B cell (primary cell): Measurements from ENCODE around the gene MYRIP. TPM values are rescaled to one million over a fixed set of nuclear protein-coding genes. Genes with fewer than 3 reads are reported as not detected.

Experiments used
- ATAC-seq: fragments of 200-7000 bp; cut with Tn5 transposase; one replicate; pipeline ENCODE4 v1.10.0; 2021; ENCODE audit warnings: low read depth, mild to moderate bottlenecking, moderate number of reproducible peaks, moderate library complexity
- CTCF ChIA-PET: fragments of 350-600 bp; sonication (Branson Sonifier 250); formaldehyde crosslinking; loops from one replicate; lab custom pipeline; 2021; ENCODE audit warnings: antibody characterized with exemption, inconsistent platforms; lab: Charles Lee
- POLR2A ChIA-PET: fragments of 350-600 bp; sonication (Branson Sonifier 250); formaldehyde crosslinking; loops from one replicate; lab custom pipeline; 2021; ENCODE audit warnings: antibody characterized with exemption; lab: Charles Lee
- DNase-seq: peaks from one replicate; pipeline ENCODE4 v3.0.0; 2013
- H2AFZ ChIP-seq: 2 replicates; pipeline ENCODE4 v1.6.1; 2012; ENCODE audit warnings: mild to moderate bottlenecking, low read depth, low read length; ENCODE audit not compliant: insufficient read depth, poor library complexity, severe bottlenecking
- H3K27ac ChIP-seq, 2 donors: 1 replicate in 1 of 2; 2 replicates in 1 of 2; pipeline ENCODE4 v1.5.1; 2012 to 2013; ENCODE audit warnings: low read length in 2 of 2, mild to moderate bottlenecking in 2 of 2, moderate library complexity in 1 of 2
- H3K27me3 ChIP-seq, 4 experiments: fragments of 200-600 bp in 1 of 4; sonication (generic) in 1 of 4; replicated peaks in 1 of 4; 1 replicate in 2 of 4; 2 replicates in 2 of 4; pipeline versions ENCODE4 v1.6.1 to v1.7.0; 2013 to 2016; ENCODE audit warnings: low read length in 3 of 4, mild to moderate bottlenecking in 2 of 4, mixed read lengths in 1 of 4, moderate library complexity in 1 of 4; ENCODE audit not compliant: insufficient read depth in 4 of 4, control insufficient read depth in 3 of 4; ENCODE audit errors: control extremely low read depth in 1 of 4
- H3K36me3 ChIP-seq, 2 experiments: replicated peaks in 1 of 2; 1 replicate in 1 of 2; 2 replicates in 1 of 2; pipeline versions ENCODE4 v1.6.1 to v1.7.1; 2013; ENCODE audit warnings: low read length in 1 of 2; ENCODE audit not compliant: insufficient read depth in 2 of 2, control insufficient read depth in 1 of 2; ENCODE audit errors: control extremely low read depth in 1 of 2, extremely low read depth in 1 of 2
- H3K4me1 ChIP-seq, 2 donors: fragments of 200-600 bp in 1 of 2; sonication (generic) in 1 of 2; 1 replicate in 1 of 2; 2 replicates in 1 of 2; pipeline versions ENCODE4 v1.5.1 to v1.6.1; 2013 to 2017; ENCODE audit warnings: low read length in 2 of 2; ENCODE audit not compliant: control insufficient read depth in 2 of 2, insufficient read depth in 2 of 2
- H3K4me2 ChIP-seq: replicated peaks from 2 replicates; pipeline ENCODE3; 2012; ENCODE audit warnings: mild to moderate bottlenecking, low read depth, low read length; ENCODE audit not compliant: poor library complexity, severe bottlenecking
- H3K4me3 ChIP-seq, 5 experiments: fragments of 200-600 bp in 1 of 5; sonication (generic) in 1 of 5; 1 replicate in 3 of 5; 2 replicates in 2 of 5; pipeline versions ENCODE4 v1.5.1 to v1.7.0; 2011 to 2016; ENCODE audit warnings: low read length in 4 of 5, mild to moderate bottlenecking in 4 of 5, low read depth in 2 of 5, control low read depth in 1 of 5, moderate library complexity in 1 of 5; ENCODE audit not compliant: insufficient read depth in 1 of 5; ENCODE audit errors: control extremely low read depth in 1 of 5, extremely low read depth in 1 of 5
- H3K79me2 ChIP-seq: fragments of 200-600 bp; sonication (generic); one replicate; pipeline ENCODE4 v1.6.0; 2016; ENCODE audit warnings: low read length; ENCODE audit not compliant: control insufficient read depth, insufficient read depth
- H3K9ac ChIP-seq: fragments of 200-600 bp; sonication (generic); 2 replicates; pipeline ENCODE4 v1.6.1; 2017; ENCODE audit warnings: mild to moderate bottlenecking, low read length, moderate library complexity
- H3K9me3 ChIP-seq, 3 donors: one replicate each; pipeline versions ENCODE4 v1.6.1 to v1.7.1; 2013; ENCODE audit warnings: low read length in 2 of 3; ENCODE audit not compliant: control insufficient read depth in 2 of 3, insufficient read depth in 1 of 3; ENCODE audit errors: control extremely low read depth in 1 of 3
- H4K20me1 ChIP-seq: 2 replicates; pipeline ENCODE4 v1.6.0; 2012; ENCODE audit warnings: mild to moderate bottlenecking, low read length; ENCODE audit not compliant: insufficient read depth, control insufficient read depth, poor library complexity, severe bottlenecking
- H3K27ac Mint-ChIP-seq: one replicate; pipeline ENCODE4 v1.8.0; 2021; ENCODE audit warnings: mixed read lengths
- H3K27me3 Mint-ChIP-seq: one replicate; pipeline ENCODE4 v1.8.0; 2021; ENCODE audit warnings: mixed read lengths
- H3K4me1 Mint-ChIP-seq: one replicate; pipeline ENCODE4 v1.8.0; 2021; ENCODE audit warnings: mixed read lengths
- H3K4me3 Mint-ChIP-seq: one replicate; pipeline ENCODE4 v1.8.0; 2021; ENCODE audit warnings: mixed read lengths
- H3K9me3 Mint-ChIP-seq: one replicate; pipeline ENCODE4 v1.8.0; 2022; ENCODE audit warnings: mixed read lengths; ENCODE audit not compliant: insufficient read depth
- EZH2 ChIP-seq: IDR thresholded peaks from 2 replicates; pipeline ENCODE4 v1.6.1; 2012; ENCODE audit warnings: borderline replicate concordance, low read depth, mild to moderate bottlenecking, moderate library complexity, low read length; ENCODE audit not compliant: insufficient read depth, poor library complexity, severe bottlenecking
- WGBS: methylation state at CpG from one replicate; pipeline ENCODE4 v1.1.5; 2013; ENCODE audit warnings: missing lambda C conversion rate; ENCODE audit not compliant: insufficient coverage; 5-methylcytosine and 5-hydroxymethylcytosine counted together
- intact Hi-C: fragments of 100-400 bp; cut with micrococcal nuclease; formaldehyde crosslinking; loops from one replicate; pipeline ENCODE4 v1.10.0; 2022
- polyA plus RNA-seq: library from polyadenylated mRNA; depleted of rRNA; stranded (reverse); fragments of >200 nt; gene quantifications from 2 replicates; pipeline ENCODE4 v1.2.3, GENCODE V29; 2012
- total RNA-seq, 2 donors: library from RNA; stranded (reverse); fragments of 120-200 nt in 1 of 2; gene quantifications; 1 replicate in 1 of 2; 2 replicates in 1 of 2; pipeline versions ENCODE4 v1.2.3 to v1.2.4, GENCODE V29; 2013 to 2022
- TF ChIP-seq, protein P1 (sequence below): fragments of 200-600 bp; IDR thresholded peaks from one replicate; pipeline ENCODE4 v1.8.0; 2022; ENCODE audit warnings: antibody characterized with exemption, mild to moderate bottlenecking

The MYRIP gene
- total and polyA plus RNA-seq, 2 donors (not counting 1 experiment from before 2014, with no cell fraction given), result 0.03 to 0.10 TPM

DNA sequence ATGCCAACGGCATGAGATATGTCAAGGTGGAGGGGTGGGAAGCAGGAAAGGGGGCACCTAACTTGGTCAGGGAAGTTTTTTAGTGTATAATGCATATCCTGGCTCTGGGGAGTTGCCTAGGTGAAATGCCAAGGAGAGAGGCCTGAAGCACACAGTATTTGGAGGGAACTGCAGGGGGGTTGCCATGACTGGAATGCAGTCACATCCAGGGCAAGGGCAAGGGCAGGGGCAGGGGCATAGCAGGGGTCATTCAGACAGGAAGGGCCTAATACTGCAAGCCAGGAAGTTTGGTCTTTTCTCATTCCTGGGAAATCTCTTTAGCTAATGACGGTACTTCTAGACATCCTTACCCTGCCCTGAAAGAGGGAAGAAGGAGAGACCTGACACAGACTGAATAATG lies 60.5 kb downstream of the MYRIP start:
- DNase-seq (no peak), ATAC-seq (no peak)
- no peaks in the 10 kb centered on the region for H3K9me3 Mint-ChIP-seq
- TF ChIP-seq, protein P1, sequence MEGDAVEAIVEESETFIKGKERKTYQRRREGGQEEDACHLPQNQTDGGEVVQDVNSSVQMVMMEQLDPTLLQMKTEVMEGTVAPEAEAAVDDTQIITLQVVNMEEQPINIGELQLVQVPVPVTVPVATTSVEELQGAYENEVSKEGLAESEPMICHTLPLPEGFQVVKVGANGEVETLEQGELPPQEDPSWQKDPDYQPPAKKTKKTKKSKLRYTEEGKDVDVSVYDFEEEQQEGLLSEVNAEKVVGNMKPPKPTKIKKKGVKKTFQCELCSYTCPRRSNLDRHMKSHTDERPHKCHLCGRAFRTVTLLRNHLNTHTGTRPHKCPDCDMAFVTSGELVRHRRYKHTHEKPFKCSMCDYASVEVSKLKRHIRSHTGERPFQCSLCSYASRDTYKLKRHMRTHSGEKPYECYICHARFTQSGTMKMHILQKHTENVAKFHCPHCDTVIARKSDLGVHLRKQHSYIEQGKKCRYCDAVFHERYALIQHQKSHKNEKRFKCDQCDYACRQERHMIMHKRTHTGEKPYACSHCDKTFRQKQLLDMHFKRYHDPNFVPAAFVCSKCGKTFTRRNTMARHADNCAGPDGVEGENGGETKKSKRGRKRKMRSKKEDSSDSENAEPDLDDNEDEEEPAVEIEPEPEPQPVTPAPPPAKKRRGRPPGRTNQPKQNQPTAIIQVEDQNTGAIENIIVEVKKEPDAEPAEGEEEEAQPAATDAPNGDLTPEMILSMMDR, result no peak
- TF ChIP-seq EZH2, result no peak
- H3K79me2 ChIP-seq, result no peaks in the 10 kb centered on the region
- 100% methylated on average over 1 of the region's 2 CpGs for WGBS
- no peak overlapping the region for H3K4me3 Mint-ChIP-seq
- H3K9me3 ChIP-seq, result peaks cover 0 to 4% (median 0%) of the 10 kb centered on the region in 3 donors
- H3K27ac ChIP-seq, result no peak overlapping the region
- intact Hi-C loops, result no loop called here
- H3K27me3 Mint-ChIP-seq, result no peaks in the 10 kb centered on the region
- H3K9ac ChIP-seq, result no peak overlapping the region
- H3K36me3 ChIP-seq, result no peaks in the 10 kb centered on the region
- H3K4me3 ChIP-seq, result no peak overlapping the region
- H2AFZ ChIP-seq, result no peak overlapping the region
- no peak overlapping the region for H3K4me2 ChIP-seq
- CTCF ChIA-PET, result no interaction called here
- POLR2A ChIA-PET, result no interaction called here
- no peaks in the 10 kb centered on the region for H3K4me1 Mint-ChIP-seq
- no peaks in the 10 kb centered on the region for H4K20me1 ChIP-seq
- H3K27me3 ChIP-seq, result no peaks in the 10 kb centered on the region
- H3K27ac Mint-ChIP-seq, result no peak overlapping the region
- H3K4me1 ChIP-seq, result no peaks in the 10 kb centered on the region

DNA sequence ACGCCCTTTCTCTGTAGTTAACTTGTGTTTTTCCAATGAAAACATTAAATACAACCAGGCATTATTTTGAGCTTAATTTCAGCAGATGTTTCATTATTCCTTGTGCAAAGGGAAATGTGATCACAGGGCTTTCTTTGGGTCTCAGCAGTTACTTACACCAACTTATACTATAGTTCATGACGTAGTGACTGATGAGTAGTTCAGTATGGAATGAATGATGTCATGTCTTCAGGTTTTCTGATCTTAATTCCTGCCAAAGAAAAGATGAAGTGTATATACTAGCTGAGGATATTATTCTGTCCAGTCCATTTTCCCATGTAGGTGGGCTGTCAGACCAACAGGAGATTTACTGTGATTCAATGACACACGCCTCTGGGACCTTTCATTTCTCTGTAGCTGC lies 61.3 kb downstream of the MYRIP start:
- no peak overlapping the region for H3K27ac ChIP-seq
- no peaks in the 10 kb centered on the region for H3K79me2 ChIP-seq
- Mint-ChIP-seq H3K4me3 (no peak overlapping the region), H3K27me3 (no peaks in the 10 kb centered on the region), H3K9me3 (no peaks in the 10 kb centered on the region), H3K4me1 (no peaks in the 10 kb centered on the region), H3K27ac (no peak overlapping the region)
- no peak for DNase-seq
- no peaks in the 10 kb centered on the region for H3K4me1 ChIP-seq
- CTCF ChIA-PET, result no interaction called here
- peaks cover 0 to 4% (median 0%) of the 10 kb centered on the region in 3 donors for H3K9me3 ChIP-seq
- POLR2A ChIA-PET, result no interaction called here
- no peaks in the 10 kb centered on the region for H3K36me3 ChIP-seq
- H4K20me1 ChIP-seq, result no peaks in the 10 kb centered on the region
- no peak for ATAC-seq
- WGBS, result no CpG with 5 or more reads among the region's 3 CpGs
- H3K4me2 ChIP-seq, result no peak overlapping the region
- TF ChIP-seq, protein P1, result no peak
- TF ChIP-seq EZH2, result no peak
- no peak overlapping the region for H3K9ac ChIP-seq
- no peak overlapping the region for H2AFZ ChIP-seq
- H3K4me3 ChIP-seq, result no peak overlapping the region
- H3K27me3 ChIP-seq, result no peaks in the 10 kb centered on the region
- intact Hi-C loops, result no loop called here
